HEK293 (cell line): Measurements from ENCODE around the gene EFNA2.

Source experiments
- CTCF ChIA-PET: fragments of 350-600 bp; formaldehyde crosslinking; extraction: SDS; loops from one replicate; lab custom pipeline; 2021; ENCODE audit warnings: antibody characterized with exemption; lab: Yijun Ruan, JAX
- POLR2A ChIA-PET: fragments of 300-600 bp; formaldehyde crosslinking; extraction: SDS; loops from one replicate; lab custom pipeline; 2020; ENCODE audit warnings: antibody characterized with exemption, inconsistent platforms; lab: Yijun Ruan, JAX
- H3K27ac ChIP-seq: fragments of 200-500 bp; sonication (Bioruptor generic); 2 replicates; pipeline ENCODE4 v1.5.1; 2014; ENCODE audit warnings: low read depth, low read length, control low read depth, inconsistent platforms; ENCODE audit errors: extremely low read depth
- H3K36me3 ChIP-seq, 2 experiments: fragments of 200-500 bp in 1 of 2; sonication (Bioruptor generic) in 1 of 2; 1 replicate in 1 of 2; 2 replicates in 1 of 2; pipeline ENCODE4 v1.5.1; 2014 to 2017; ENCODE audit warnings: inconsistent platforms in 2 of 2, low read length in 2 of 2; ENCODE audit not compliant: control insufficient read depth in 2 of 2, insufficient read depth in 1 of 2
- H3K4me1 ChIP-seq: fragments of 200-500 bp; sonication (Bioruptor generic); 2 replicates; pipeline ENCODE4 v1.5.1; 2014; ENCODE audit warnings: mild to moderate bottlenecking, low read length, inconsistent platforms; ENCODE audit not compliant: control insufficient read depth, insufficient read depth
- H3K4me3 ChIP-seq: 2 replicates; pipeline ENCODE4 v1.5.1; 2011; ENCODE audit warnings: low read depth, mild to moderate bottlenecking, control low read depth, low read length, moderate library complexity
- H3K9me3 ChIP-seq: fragments of 200-500 bp; sonication (Bioruptor generic); 2 replicates; pipeline ENCODE4 v1.5.1; 2014; ENCODE audit warnings: low read depth, low read length, inconsistent platforms; ENCODE audit not compliant: control insufficient read depth, insufficient read depth
- BCL11A ChIP-seq: fragments of 450-650 bp; formaldehyde crosslinking; IDR thresholded peaks from 2 replicates; pipeline ENCODE4 v1.5.1; 2016; ENCODE audit warnings: low read depth, missing biosample characterization, missing genetic modification characterization
- GLIS1 ChIP-seq: fragments of 450-650 bp; formaldehyde crosslinking; IDR thresholded peaks from 2 replicates; pipeline ENCODE4 v1.5.1; 2016; ENCODE audit warnings: missing biosample characterization, missing genetic modification characterization
- GLIS2 ChIP-seq: fragments of 450-650 bp; formaldehyde crosslinking; IDR thresholded peaks from 2 replicates; pipeline ENCODE4 v1.5.1; 2016; ENCODE audit warnings: missing biosample characterization, missing genetic modification characterization
- IKZF3 ChIP-seq: fragments of 450-650 bp; IDR thresholded peaks from 2 replicates; pipeline ENCODE4 v1.5.0; 2018; ENCODE audit warnings: missing biosample characterization, mild to moderate bottlenecking, missing genetic modification characterization, moderate library complexity
- TCF7L2 ChIP-seq: IDR thresholded peaks from 2 replicates; pipeline ENCODE4 v1.6.1; 2011; ENCODE audit warnings: low read depth, mild to moderate bottlenecking, inconsistent platforms, low read length, moderate library complexity, borderline replicate concordance
- ZEB2 ChIP-seq: fragments of 450-650 bp; formaldehyde crosslinking; IDR thresholded peaks from 2 replicates; pipeline ENCODE4 v1.5.1; 2016; ENCODE audit warnings: missing biosample characterization, missing genetic modification characterization
- ZIC2 ChIP-seq: fragments of 450-650 bp; formaldehyde crosslinking; IDR thresholded peaks from 2 replicates; pipeline ENCODE4 v1.5.1; 2016; ENCODE audit warnings: missing biosample characterization, missing genetic modification characterization
- ZNF350 ChIP-seq: fragments of 450-650 bp; formaldehyde crosslinking; IDR thresholded peaks from 2 replicates; pipeline ENCODE4 v1.5.0; 2017; ENCODE audit warnings: missing biosample characterization, mild to moderate bottlenecking, missing genetic modification characterization
- ZNF596 ChIP-seq: fragments of 450-650 bp; IDR thresholded peaks from 2 replicates; pipeline ENCODE4 v1.5.0; 2018; ENCODE audit warnings: missing biosample characterization, mild to moderate bottlenecking, missing genetic modification characterization, moderate library complexity
- ZNF600 ChIP-seq: fragments of 450-650 bp; formaldehyde crosslinking; IDR thresholded peaks from 2 replicates; pipeline ENCODE4 v1.5.1; 2016; ENCODE audit warnings: missing biosample characterization, missing genetic modification characterization
- ZSCAN30 ChIP-seq: fragments of 450-650 bp; IDR thresholded peaks from 2 replicates; pipeline ENCODE4 v1.5.1; 2018; ENCODE audit warnings: missing biosample characterization, mild to moderate bottlenecking, missing genetic modification characterization, moderate library complexity
- TF ChIP-seq, protein P1 (sequence below): fragments of 450-650 bp; formaldehyde crosslinking; IDR thresholded peaks from 2 replicates; pipeline ENCODE4 v1.5.1; 2016; ENCODE audit warnings: missing biosample characterization, missing genetic modification characterization
- TF ChIP-seq, protein P2 (sequence below): fragments of 450-650 bp; formaldehyde crosslinking; IDR thresholded peaks from 2 replicates; pipeline ENCODE4 v1.5.1; 2016; ENCODE audit warnings: missing biosample characterization, missing genetic modification characterization
- TF ChIP-seq, protein P3 (sequence below): fragments of 450-650 bp; formaldehyde crosslinking; conservative IDR thresholded peaks from 2 replicates; pipeline ENCODE4 v1.5.1; 2016; ENCODE audit warnings: low read depth, missing biosample characterization, missing genetic modification characterization

Gene EFNA2

DNA sequence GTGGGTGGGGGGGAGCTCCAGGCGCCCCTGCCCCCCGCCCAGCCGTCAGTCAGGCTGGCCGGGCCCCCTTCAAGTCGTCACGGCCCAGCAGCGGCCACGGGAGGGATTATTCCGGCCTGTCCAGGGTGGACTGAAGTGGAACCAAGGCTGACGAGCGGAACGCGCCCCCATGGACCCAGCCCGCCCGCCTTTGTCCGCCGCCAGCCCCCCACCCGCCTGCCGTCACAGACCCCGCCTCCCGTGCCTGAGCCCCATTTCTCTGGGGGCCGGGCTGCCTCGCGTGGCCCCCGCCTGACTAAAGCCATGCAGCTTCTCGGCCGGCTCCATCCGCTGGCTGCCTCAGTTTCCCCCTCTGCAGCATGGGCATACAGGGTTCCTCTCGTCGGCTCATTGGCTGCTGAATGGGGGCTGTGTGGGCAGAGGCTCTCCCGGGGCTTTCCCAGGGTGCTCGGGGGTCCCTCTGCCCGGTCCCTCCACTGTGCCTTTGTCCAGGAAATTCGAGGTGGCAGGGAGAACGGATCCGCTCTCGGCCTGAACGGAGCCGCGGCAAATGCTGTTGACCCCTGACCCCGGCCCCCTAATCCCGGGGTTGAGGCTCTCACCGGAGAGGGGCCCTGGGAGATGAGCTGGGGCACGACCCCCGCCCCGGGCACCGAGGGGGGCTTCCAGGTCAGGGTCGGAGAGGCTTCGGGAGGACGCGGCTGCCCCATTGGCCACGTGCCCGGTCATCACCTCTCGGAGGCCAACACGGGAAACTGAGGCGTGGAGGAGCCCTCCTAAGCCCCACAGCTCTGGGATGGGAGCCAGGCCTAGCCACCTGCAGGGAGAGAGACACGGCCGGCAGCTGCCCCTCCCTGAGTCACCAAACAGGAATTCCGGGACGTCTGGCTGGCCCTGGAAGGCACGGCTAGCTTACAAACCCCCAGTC is 27.4 kb downstream of the EFNA2 start:
- CTCF ChIA-PET, result interaction anchor here (0.6 to 2.6 kb wide), 8 partner anchors 11 to 69 kb away, joined by 3 to 9 read pairs (median 4); no protein-coding TSS in a partner anchor
- H3K9me3 ChIP-seq, result no peaks in the 10 kb centered on the region
- H3K4me3 ChIP-seq, result no peak overlapping the region
- no peaks in the 10 kb centered on the region for H3K36me3 ChIP-seq
- no peaks in the 10 kb centered on the region for H3K4me1 ChIP-seq
- TF ChIP-seq GLIS2 (tag by site-specific recombination), result 0 out of 2 replicates have a peak, but pooled peaks have one; percentile 30
- no peak for TF ChIP-seq ZNF600 (tag by site-specific recombination)
- TF ChIP-seq, protein P1, sequence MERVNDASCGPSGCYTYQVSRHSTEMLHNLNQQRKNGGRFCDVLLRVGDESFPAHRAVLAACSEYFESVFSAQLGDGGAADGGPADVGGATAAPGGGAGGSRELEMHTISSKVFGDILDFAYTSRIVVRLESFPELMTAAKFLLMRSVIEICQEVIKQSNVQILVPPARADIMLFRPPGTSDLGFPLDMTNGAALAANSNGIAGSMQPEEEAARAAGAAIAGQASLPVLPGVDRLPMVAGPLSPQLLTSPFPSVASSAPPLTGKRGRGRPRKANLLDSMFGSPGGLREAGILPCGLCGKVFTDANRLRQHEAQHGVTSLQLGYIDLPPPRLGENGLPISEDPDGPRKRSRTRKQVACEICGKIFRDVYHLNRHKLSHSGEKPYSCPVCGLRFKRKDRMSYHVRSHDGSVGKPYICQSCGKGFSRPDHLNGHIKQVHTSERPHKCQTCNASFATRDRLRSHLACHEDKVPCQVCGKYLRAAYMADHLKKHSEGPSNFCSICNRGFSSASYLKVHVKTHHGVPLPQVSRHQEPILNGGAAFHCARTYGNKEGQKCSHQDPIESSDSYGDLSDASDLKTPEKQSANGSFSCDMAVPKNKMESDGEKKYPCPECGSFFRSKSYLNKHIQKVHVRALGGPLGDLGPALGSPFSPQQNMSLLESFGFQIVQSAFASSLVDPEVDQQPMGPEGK (tag by site-specific recombination), result 0 out of 2 replicates have a peak, but pooled peaks have one; percentile 22
- TF ChIP-seq ZIC2 (tag by site-specific recombination), result 0 out of 2 replicates have a peak, but pooled peaks have one; percentile 7
- 0 out of 2 replicates have a peak, but pooled peaks have one; percentile 22 for TF ChIP-seq BCL11A (tag by site-specific recombination)
- TF ChIP-seq ZEB2 (tag by site-specific recombination), result peak; percentile 47; the same call in 1 of the 2 replicates
- TF ChIP-seq, protein P2, sequence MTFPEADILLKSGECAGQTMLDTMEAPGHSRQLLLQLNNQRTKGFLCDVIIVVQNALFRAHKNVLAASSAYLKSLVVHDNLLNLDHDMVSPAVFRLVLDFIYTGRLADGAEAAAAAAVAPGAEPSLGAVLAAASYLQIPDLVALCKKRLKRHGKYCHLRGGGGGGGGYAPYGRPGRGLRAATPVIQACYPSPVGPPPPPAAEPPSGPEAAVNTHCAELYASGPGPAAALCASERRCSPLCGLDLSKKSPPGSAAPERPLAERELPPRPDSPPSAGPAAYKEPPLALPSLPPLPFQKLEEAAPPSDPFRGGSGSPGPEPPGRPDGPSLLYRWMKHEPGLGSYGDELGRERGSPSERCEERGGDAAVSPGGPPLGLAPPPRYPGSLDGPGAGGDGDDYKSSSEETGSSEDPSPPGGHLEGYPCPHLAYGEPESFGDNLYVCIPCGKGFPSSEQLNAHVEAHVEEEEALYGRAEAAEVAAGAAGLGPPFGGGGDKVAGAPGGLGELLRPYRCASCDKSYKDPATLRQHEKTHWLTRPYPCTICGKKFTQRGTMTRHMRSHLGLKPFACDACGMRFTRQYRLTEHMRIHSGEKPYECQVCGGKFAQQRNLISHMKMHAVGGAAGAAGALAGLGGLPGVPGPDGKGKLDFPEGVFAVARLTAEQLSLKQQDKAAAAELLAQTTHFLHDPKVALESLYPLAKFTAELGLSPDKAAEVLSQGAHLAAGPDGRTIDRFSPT, result 0 out of 2 replicates have a peak, but pooled peaks have one; percentile 28
- no peak for TF ChIP-seq ZSCAN30 (tag by site-specific recombination)
- TF ChIP-seq ZNF350 (tag by site-specific recombination), result no peak
- TF ChIP-seq IKZF3 (tag by site-specific recombination), result 0 out of 2 replicates have a peak, but pooled peaks have one; percentile 8
- peak; percentile 14; the same call in 1 of the 2 replicates for TF ChIP-seq GLIS1 (tag by site-specific recombination)
- peak; percentile 13; the same call in 1 of the 2 replicates for TF ChIP-seq ZNF596 (tag by site-specific recombination)
- TF ChIP-seq TCF7L2, result no peak
- TF ChIP-seq, protein P3, sequence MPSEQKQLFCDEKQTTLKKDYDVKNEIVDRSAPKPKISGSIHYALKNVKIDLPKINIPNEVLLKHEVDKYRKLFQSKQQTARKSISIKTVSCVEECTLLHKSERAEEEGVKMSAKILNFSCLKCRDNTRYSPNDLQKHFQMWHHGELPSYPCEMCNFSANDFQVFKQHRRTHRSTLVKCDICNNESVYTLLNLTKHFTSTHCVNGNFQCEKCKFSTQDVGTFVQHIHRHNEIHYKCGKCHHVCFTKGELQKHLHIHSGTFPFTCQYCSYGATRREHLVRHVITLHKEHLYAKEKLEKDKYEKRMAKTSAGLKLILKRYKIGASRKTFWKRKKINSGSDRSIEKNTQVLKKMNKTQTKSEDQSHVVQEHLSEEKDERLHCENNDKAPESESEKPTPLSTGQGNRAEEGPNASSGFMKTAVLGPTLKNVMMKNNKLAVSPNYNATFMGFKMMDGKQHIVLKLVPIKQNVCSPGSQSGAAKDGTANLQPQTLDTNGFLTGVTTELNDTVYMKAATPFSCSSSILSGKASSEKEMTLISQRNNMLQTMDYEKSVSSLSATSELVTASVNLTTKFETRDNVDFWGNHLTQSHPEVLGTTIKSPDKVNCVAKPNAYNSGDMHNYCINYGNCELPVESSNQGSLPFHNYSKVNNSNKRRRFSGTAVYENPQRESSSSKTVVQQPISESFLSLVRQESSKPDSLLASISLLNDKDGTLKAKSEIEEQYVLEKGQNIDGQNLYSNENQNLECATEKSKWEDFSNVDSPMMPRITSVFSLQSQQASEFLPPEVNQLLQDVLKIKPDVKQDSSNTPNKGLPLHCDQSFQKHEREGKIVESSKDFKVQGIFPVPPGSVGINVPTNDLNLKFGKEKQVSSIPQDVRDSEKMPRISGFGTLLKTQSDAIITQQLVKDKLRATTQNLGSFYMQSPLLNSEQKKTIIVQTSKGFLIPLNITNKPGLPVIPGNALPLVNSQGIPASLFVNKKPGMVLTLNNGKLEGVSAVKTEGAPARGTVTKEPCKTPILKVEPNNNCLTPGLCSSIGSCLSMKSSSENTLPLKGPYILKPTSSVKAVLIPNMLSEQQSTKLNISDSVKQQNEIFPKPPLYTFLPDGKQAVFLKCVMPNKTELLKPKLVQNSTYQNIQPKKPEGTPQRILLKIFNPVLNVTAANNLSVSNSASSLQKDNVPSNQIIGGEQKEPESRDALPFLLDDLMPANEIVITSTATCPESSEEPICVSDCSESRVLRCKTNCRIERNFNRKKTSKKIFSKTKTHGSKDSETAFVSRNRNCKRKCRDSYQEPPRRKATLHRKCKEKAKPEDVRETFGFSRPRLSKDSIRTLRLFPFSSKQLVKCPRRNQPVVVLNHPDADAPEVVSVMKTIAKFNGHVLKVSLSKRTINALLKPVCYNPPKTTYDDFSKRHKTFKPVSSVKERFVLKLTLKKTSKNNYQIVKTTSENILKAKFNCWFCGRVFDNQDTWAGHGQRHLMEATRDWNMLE (tag by site-specific recombination), result no peak
- no peak overlapping the region for H3K27ac ChIP-seq
- POLR2A ChIA-PET, result interaction anchor here (0.7 to 2.5 kb wide), 4 partner anchors 29 to 70 kb away, joined by 3 to 11 read pairs (median 6); partner anchors contain the start of gene CIRBP
